GM12878 (cell line): ENCODE data around the gene MRPL53. TPM values are rescaled to one million over a fixed set of nuclear protein-coding genes. Genes with fewer than 3 reads are reported as not detected.

Source experiments
- ATAC-seq: fragments of 200-7000 bp; cut with Tn5 transposase; 3 replicates; pipeline ENCODE4 v1.9.1; 2020; ENCODE audit warnings: mild to moderate bottlenecking, moderate library complexity
- BruUV-seq: library from RNA; stranded (reverse); fragments of 400-500 nt; replicated peaks from 2 replicates; lab custom pipeline; 2021; lab: Mats Ljungman, UMichigan
- CTCF ChIA-PET: fragments of 300-600 bp; sonication (Branson Sonifier 250); formaldehyde crosslinking; extraction: SDS; loops from one replicate; lab custom pipeline; 2021; ENCODE audit warnings: inconsistent platforms; lab: Yijun Ruan, JAX
- POLR2A ChIA-PET: fragments of 350-600 bp; formaldehyde crosslinking; extraction: SDS; loops from one replicate; lab custom pipeline; 2021; ENCODE audit warnings: inconsistent platforms; lab: Charles Lee
- RAD21 ChIA-PET: fragments of 300-600 bp; sonication (Branson Sonifier 250); formaldehyde crosslinking; loops from one replicate; lab custom pipeline; 2023; ENCODE audit warnings: antibody characterized with exemption; ENCODE audit not compliant: unreplicated experiment; lab: Charles Lee
- SMC1A ChIA-PET: fragments of 300-600 bp; sonication (Branson Sonifier 250); formaldehyde crosslinking; loops from one replicate; lab custom pipeline; 2023; ENCODE audit not compliant: unreplicated experiment, uncharacterized antibody; lab: Charles Lee
- DNase-seq: peaks from one replicate; pipeline ENCODE4 v3.0.0-alpha.2; 2011; ENCODE audit warnings: low read depth, low spot score
- FAIRE-seq: peaks from 3 replicates; lab custom pipeline; 2011; peaks lifted over from hg19 to GRCh38; lab: Jason Lieb, UNC
- H2AFZ ChIP-seq: 2 replicates; pipeline ENCODE4 v1.6.0; 2011; ENCODE audit warnings: low read depth, low read length, control low read depth; ENCODE audit not compliant: control insufficient read depth
- H3K27ac ChIP-seq: 2 replicates; pipeline ENCODE4 v1.5.1; 2011; ENCODE audit warnings: control low read depth; ENCODE audit not compliant: control insufficient read depth, insufficient read depth
- H3K27me3 ChIP-seq, 2 experiments: replicated peaks in 1 of 2; 2 replicates each; pipeline versions ENCODE4 v1.6.0 to v1.6.1; 2011; ENCODE audit warnings: low read length in 1 of 2; ENCODE audit not compliant: control insufficient read depth in 2 of 2, insufficient read depth in 2 of 2
- H3K36me3 ChIP-seq, 2 experiments: 2 replicates each; pipeline ENCODE4 v1.5.1; 2011; ENCODE audit warnings: low read length in 1 of 2; ENCODE audit not compliant: control insufficient read depth in 2 of 2, insufficient read depth in 2 of 2
- H3K4me1 ChIP-seq: 2 replicates; pipeline ENCODE4 v1.6.1; 2011; ENCODE audit warnings: mild to moderate bottlenecking, low read length, moderate library complexity, mixed read lengths; ENCODE audit not compliant: control insufficient read depth, insufficient read depth
- H3K4me2 ChIP-seq: 2 replicates; pipeline ENCODE4 v1.6.0; 2011; ENCODE audit warnings: control low read depth; ENCODE audit not compliant: control insufficient read depth, insufficient read depth
- H3K4me3 ChIP-seq: fragments of 200-600 bp; sonication (generic); 2 replicates; pipeline ENCODE4 v1.5.1; 2016
- H3K79me2 ChIP-seq: 2 replicates; pipeline ENCODE4 v1.6.0; 2011; ENCODE audit warnings: low read length; ENCODE audit not compliant: control insufficient read depth, insufficient read depth
- H3K9ac ChIP-seq: 2 replicates; pipeline ENCODE4 v1.8.0; 2011; ENCODE audit warnings: low read length, control low read depth, mixed read lengths; ENCODE audit not compliant: control insufficient read depth, insufficient read depth
- H3K9me3 ChIP-seq: replicated peaks from 3 replicates; pipeline ENCODE4 v1.5.1; 2011; ENCODE audit warnings: mild to moderate bottlenecking, low read length; ENCODE audit not compliant: control insufficient read depth, insufficient read depth
- H4K20me1 ChIP-seq: 2 replicates; pipeline ENCODE4 v1.6.0; 2011; ENCODE audit not compliant: control insufficient read depth, insufficient read depth
- CBX3 ChIP-seq: fragments of 200-600 bp; sonication (generic); IDR thresholded peaks from 2 replicates; pipeline ENCODE4 v1.6.1; 2016; ENCODE audit warnings: low read depth, borderline replicate concordance
- E2F4 ChIP-seq: IDR thresholded peaks from 2 replicates; pipeline ENCODE4 v1.6.1; 2012; ENCODE audit warnings: low read depth, low read length, improper control_type of control experiment
- HDAC6 ChIP-seq: fragments of 200-600 bp; sonication (generic); IDR thresholded peaks from one replicate; pipeline ENCODE4 v1.8.0; 2017; ENCODE audit warnings: antibody characterized with exemption; ENCODE audit not compliant: unreplicated experiment
- NRF1 ChIP-seq: conservative IDR thresholded peaks from 2 replicates; pipeline ENCODE4 v1.6.1; 2011; ENCODE audit warnings: mild to moderate bottlenecking, low read depth, low read length, improper control_type of control experiment
- PAX8 ChIP-seq: fragments of 450-650 bp; IDR thresholded peaks from 2 replicates; pipeline ENCODE4 v1.6.1; 2017; ENCODE audit warnings: mild to moderate bottlenecking, moderate library complexity
- POU2F2 ChIP-seq: IDR thresholded peaks from 3 replicates; pipeline ENCODE4 v1.6.1; 2011; ENCODE audit warnings: low read depth, mild to moderate bottlenecking, low read length, borderline replicate concordance
- RFX5 ChIP-seq: IDR thresholded peaks from 2 replicates; pipeline ENCODE4 v1.6.1; 2011; ENCODE audit warnings: low read depth, low read length, improper control_type of control experiment
- SPI1 ChIP-seq: IDR thresholded peaks from 2 replicates; pipeline ENCODE4 v1.6.1; 2011; ENCODE audit warnings: low read depth, mild to moderate bottlenecking, low read length, moderate library complexity, borderline replicate concordance; ENCODE audit not compliant: insufficient read depth
- SUPT20H ChIP-seq: IDR thresholded peaks from 2 replicates; pipeline ENCODE4 v1.6.1; 2011; ENCODE audit warnings: low read depth, mild to moderate bottlenecking, low read length, moderate library complexity, borderline replicate concordance; ENCODE audit not compliant: control insufficient read depth
- ZNF24 ChIP-seq: fragments of 450-650 bp; IDR thresholded peaks from 2 replicates; pipeline ENCODE4 v1.6.1; 2017; ENCODE audit warnings: antibody characterized with exemption, mild to moderate bottlenecking
- WGBS: methylation state at CpG from one replicate; pipeline ENCODE4 v1.1.6; 2016; ENCODE audit warnings: low lambda C conversion rate; ENCODE audit not compliant: insufficient replicate concordance, insufficient coverage; ENCODE audit errors: missing lambda C conversion rate; 5-methylcytosine and 5-hydroxymethylcytosine counted together
- in situ Hi-C: fragments of 300-500 bp; cut with MboI; formaldehyde crosslinking; loops from 9 replicates; pipeline ENCODE4 v1.14.3; 2018; ENCODE audit warnings: mixed read lengths
- intact Hi-C: fragments of 100-400 bp; cut with micrococcal nuclease; formaldehyde crosslinking; loops from one replicate; pipeline ENCODE4 v1.14.2; 2022; ENCODE audit not compliant: unreplicated experiment
- polyA plus RNA-seq, 11 experiments: library from polyadenylated mRNA; depleted of rRNA in 4 of 11; unstranded in 6 of 11; stranded (reverse) in 5 of 11; fragments of >200 nt; fragmentation: Nextera tagmentation in 4 of 11; fragmentation: Illumina TruSeq in 1 of 11; extraction: Ambion mirVana in 4 of 11; extraction: Trizol in 1 of 11; gene quantifications; 1 replicate in 1 of 11; 2 replicates in 10 of 11; pipeline versions ENCODE4 v1.2.1 to v1.2.3, GENCODE V29; 2011 to 2016; ENCODE audit warnings: inconsistent platforms in 2 of 11, missing spikeins in 2 of 11, low read depth in 1 of 11
- total RNA-seq, 4 experiments: library from RNA; depleted of rRNA in 3 of 4; stranded (reverse); fragments of >200 nt in 3 of 4; fragmentation: Illumina TruSeq in 1 of 4; extraction: Trizol in 1 of 4; gene quantifications; 2 replicates each; pipeline versions ENCODE4 v1.2.1 to v1.2.3, GENCODE V29; 2013 to 2021

The MRPL53 gene
- total and polyA plus RNA-seq, 10 of the 15 experiments (the other 5 are each of a cell fraction or from before 2014, with no cell fraction given), result 15.1 to 167 (median 80.9) TPM

GRCh38 chr2:74495440-74495839 lies 23.0 kb upstream of the MRPL53 start:
- no peaks in the 10 kb centered on the region for H3K79me2 ChIP-seq
- 100% methylated on average over 1 of the region's 1 CpG for WGBS
- ATAC-seq (no peak), DNase-seq (no peak), FAIRE-seq (no peak)
- no peak overlapping the region for H3K4me2 ChIP-seq
- TF ChIP-seq HDAC6, result no peak
- no peak for TF ChIP-seq SPI1
- TF ChIP-seq POU2F2, result no peak
- TF ChIP-seq SUPT20H, result no peak
- no peak for TF ChIP-seq PAX8
- TF ChIP-seq E2F4, result no peak
- TF ChIP-seq ZNF24, result no peak
- TF ChIP-seq CBX3, result no peak
- no peak for TF ChIP-seq NRF1
- no peak for TF ChIP-seq RFX5
- no peaks in the 10 kb centered on the region for H3K9me3 ChIP-seq
- ChIA-PET CTCF (interaction anchor here (0.6 to 19.4 kb wide), 4 partner anchors 12 to 234 kb away, joined by 3 to 280 read pairs (median 3); partner anchors contain the start of genes CCDC142, PCGF1 and TTC31), RAD21 (no interaction called here), POLR2A (no interaction called here), SMC1A (interaction anchor here (1.0 kb wide), 1 partner anchor 37 kb away, joined by 3 read pairs; no protein-coding TSS in a partner anchor)
- H3K4me1 ChIP-seq, result peaks cover 6% of the 10 kb centered on the region; the same call in 1 of the 2 replicates
- no peak overlapping the region for H2AFZ ChIP-seq
- H3K27ac ChIP-seq, result no peak overlapping the region
- no peak overlapping the region for H3K9ac ChIP-seq
- peaks cover 12 to 13% of the 10 kb centered on the region in 2 experiments; a peak in 3 of 4 replicates for H3K36me3 ChIP-seq
- H3K4me3 ChIP-seq, result no peak overlapping the region
- H4K20me1 ChIP-seq, result no peaks in the 10 kb centered on the region
- intact Hi-C loops (no loop called here), in situ Hi-C loops (no loop called here)
- BruUV-seq, result no TSS peak
- H3K27me3 ChIP-seq, result peaks cover 11 to 16% of the 10 kb centered on the region in 2 experiments; a peak in 3 of 4 replicates
